Parathyroid adenoma (tissue), 2 donors: ENCODE results near the gene MBLAC1.

Experiments used
- H2AFZ ChIP-seq: fragments of 300-600 bp; sonication (generic); one replicate; pipeline ENCODE4 v1.7.0; 2017; ENCODE audit warnings: antibody characterized with exemption, mild to moderate bottlenecking
- H3K27ac ChIP-seq: fragments of 300-600 bp; sonication (generic); one replicate; pipeline ENCODE4 v1.7.0; 2017
- H3K27me3 ChIP-seq: fragments of 300-600 bp; sonication (generic); one replicate; pipeline ENCODE4 v1.7.0; 2017; ENCODE audit warnings: low read length; ENCODE audit not compliant: control insufficient read depth, insufficient read depth
- H3K36me3 ChIP-seq: fragments of 300-600 bp; sonication (generic); one replicate; pipeline ENCODE4 v1.7.0; 2017; ENCODE audit warnings: low read length; ENCODE audit not compliant: control insufficient read depth, insufficient read depth
- H3K4me1 ChIP-seq: fragments of 300-600 bp; sonication (generic); one replicate; pipeline ENCODE4 v1.7.0; 2017; ENCODE audit warnings: control low read depth
- H3K4me2 ChIP-seq: fragments of 300-600 bp; sonication (generic); one replicate; pipeline ENCODE4 v1.7.0; 2017; ENCODE audit warnings: low read length
- H3K4me3 ChIP-seq: fragments of 300-600 bp; sonication (generic); one replicate; pipeline ENCODE4 v1.7.0; 2017; ENCODE audit warnings: low read depth, low read length
- H3K79me2 ChIP-seq: fragments of 300-600 bp; sonication (generic); one replicate; pipeline ENCODE4 v1.7.0; 2017; ENCODE audit warnings: control low read depth
- H3K9ac ChIP-seq: fragments of 300-600 bp; sonication (generic); one replicate; pipeline ENCODE4 v1.7.0; 2017; ENCODE audit warnings: mild to moderate bottlenecking
- H3K9me3 ChIP-seq: fragments of 300-600 bp; sonication (generic); one replicate; pipeline ENCODE4 v1.7.0; 2017; ENCODE audit warnings: low read length; ENCODE audit not compliant: control insufficient read depth
- TF ChIP-seq, protein P1 (sequence below): fragments of 300-600 bp; sonication (generic); IDR thresholded peaks from one replicate; pipeline ENCODE4 v1.7.0; 2017; ENCODE audit warnings: antibody characterized with exemption, mild to moderate bottlenecking
- donor health status: primary hyperparathyroidism.

Gene MBLAC1

GRCh38 chr7:100156331-100157068, 29.7 kb downstream of the MBLAC1 start:
- H3K27ac ChIP-seq, result peak overlapping the region; percentile 91
- H3K9ac ChIP-seq, result no peak overlapping the region
- peak overlapping the region; percentile 75 for H3K4me2 ChIP-seq
- no peaks in the 10 kb centered on the region for H3K79me2 ChIP-seq
- no peaks in the 10 kb centered on the region for H3K36me3 ChIP-seq
- peak overlapping the region; percentile 87 for H3K4me3 ChIP-seq
- H3K4me1 ChIP-seq, result peaks cover 7% of the 10 kb centered on the region
- H2AFZ ChIP-seq, result no peak overlapping the region
- H3K9me3 ChIP-seq, result no peaks in the 10 kb centered on the region
- H3K27me3 ChIP-seq, result no peaks in the 10 kb centered on the region
- TF ChIP-seq, protein P1, sequence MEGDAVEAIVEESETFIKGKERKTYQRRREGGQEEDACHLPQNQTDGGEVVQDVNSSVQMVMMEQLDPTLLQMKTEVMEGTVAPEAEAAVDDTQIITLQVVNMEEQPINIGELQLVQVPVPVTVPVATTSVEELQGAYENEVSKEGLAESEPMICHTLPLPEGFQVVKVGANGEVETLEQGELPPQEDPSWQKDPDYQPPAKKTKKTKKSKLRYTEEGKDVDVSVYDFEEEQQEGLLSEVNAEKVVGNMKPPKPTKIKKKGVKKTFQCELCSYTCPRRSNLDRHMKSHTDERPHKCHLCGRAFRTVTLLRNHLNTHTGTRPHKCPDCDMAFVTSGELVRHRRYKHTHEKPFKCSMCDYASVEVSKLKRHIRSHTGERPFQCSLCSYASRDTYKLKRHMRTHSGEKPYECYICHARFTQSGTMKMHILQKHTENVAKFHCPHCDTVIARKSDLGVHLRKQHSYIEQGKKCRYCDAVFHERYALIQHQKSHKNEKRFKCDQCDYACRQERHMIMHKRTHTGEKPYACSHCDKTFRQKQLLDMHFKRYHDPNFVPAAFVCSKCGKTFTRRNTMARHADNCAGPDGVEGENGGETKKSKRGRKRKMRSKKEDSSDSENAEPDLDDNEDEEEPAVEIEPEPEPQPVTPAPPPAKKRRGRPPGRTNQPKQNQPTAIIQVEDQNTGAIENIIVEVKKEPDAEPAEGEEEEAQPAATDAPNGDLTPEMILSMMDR, result no peak

DNA sequence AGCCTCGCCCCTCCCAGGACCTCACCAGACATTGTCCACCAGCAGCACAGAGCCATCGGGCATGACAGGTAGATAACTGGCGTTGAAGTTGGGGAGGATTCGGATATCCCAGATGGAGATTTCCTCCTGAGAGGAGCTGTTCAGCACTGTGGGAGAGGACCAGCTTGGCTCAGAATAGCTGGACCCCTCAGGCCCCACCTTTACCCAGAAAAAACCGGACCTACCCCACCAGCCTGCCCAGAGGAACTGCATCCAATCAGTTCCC, 30.2 kb downstream of the MBLAC1 start:
- H3K9me3 ChIP-seq, result no peaks in the 10 kb centered on the region
- H3K4me1 ChIP-seq, result peaks cover 7% of the 10 kb centered on the region
- no peaks in the 10 kb centered on the region for H3K36me3 ChIP-seq
- peak overlapping the region; percentile 75 for H3K4me2 ChIP-seq
- H3K27ac ChIP-seq, result peak overlapping the region; percentile 91
- no peaks in the 10 kb centered on the region for H3K79me2 ChIP-seq
- H3K9ac ChIP-seq, result no peak overlapping the region
- TF ChIP-seq, protein P1, result no peak
- H3K27me3 ChIP-seq, result no peaks in the 10 kb centered on the region
- H2AFZ ChIP-seq, result no peak overlapping the region
- peak overlapping the region; percentile 87 for H3K4me3 ChIP-seq

- H3K4me3 ChIP-seq, result peak overlapping the region; percentile 87
- TF ChIP-seq, protein P1, result peak; percentile 35
- peak overlapping the region; percentile 96 for H2AFZ ChIP-seq
- H3K27me3 ChIP-seq, result no peaks in the 10 kb centered on the region
- peak overlapping the region; percentile 80 for H3K9ac ChIP-seq
- peak overlapping the region; percentile 75 for H3K4me2 ChIP-seq
- no peaks in the 10 kb centered on the region for H3K36me3 ChIP-seq
- H3K79me2 ChIP-seq, result no peaks in the 10 kb centered on the region
- peaks cover 7% of the 10 kb centered on the region for H3K4me1 ChIP-seq
- H3K9me3 ChIP-seq, result no peaks in the 10 kb centered on the region
- H3K27ac ChIP-seq, result peak overlapping the region; percentile 91
Measured at GRCh38 chr7:100157334-100158228, 30.8 kb downstream of the MBLAC1 start.

DNA sequence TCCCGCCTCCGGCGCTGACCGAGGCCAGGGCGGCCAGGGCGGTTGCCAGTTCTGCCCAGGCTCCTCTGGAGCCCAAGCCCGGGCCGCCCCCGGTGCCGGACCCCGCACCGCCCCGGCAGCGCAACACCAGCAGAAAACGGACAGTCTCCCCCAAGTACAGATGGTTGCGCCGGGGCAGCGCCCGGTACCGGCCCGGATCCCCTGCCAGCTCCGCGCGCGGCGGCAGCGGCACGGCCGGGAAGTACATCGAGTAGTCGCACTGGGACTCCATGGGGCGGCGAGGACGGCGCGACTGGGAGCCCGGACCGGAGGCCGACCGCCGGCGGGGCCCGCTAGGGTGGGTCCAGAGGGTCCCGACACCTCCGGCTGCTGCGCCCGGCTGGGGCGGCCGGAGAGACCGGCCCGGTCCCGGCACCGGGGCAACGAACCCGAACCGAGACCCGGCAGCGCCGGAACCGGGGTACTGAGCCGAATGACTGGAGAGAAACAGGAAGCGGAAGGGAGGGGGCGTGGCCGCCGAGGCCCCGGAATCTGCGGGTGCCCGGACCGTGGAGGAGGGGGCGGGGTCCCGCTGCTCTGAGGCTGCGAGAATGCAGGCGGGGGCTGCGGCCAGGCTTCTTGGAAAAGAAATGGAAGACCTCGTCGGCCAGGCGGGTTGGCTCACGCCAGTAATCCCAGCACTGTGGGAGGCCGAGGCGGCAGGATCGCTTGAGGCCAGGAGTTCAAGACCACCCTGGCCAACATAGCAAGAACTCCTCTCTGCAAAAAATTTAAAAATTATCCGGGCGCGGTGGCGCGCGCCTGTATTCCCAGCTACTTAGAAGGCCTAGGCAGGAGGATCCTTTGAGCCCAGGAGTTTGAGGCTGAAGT, 31.7 kb downstream of the MBLAC1 start, which contains the start of gene TRAPPC14:
Gene TRAPPC14, minus strand, starts transcription at position 495 of the 870 bp plus-strand sequence. Its CDS starts 224 bp downstream, at position 271.
- no peaks in the 10 kb centered on the region for H3K27me3 ChIP-seq
- H3K79me2 ChIP-seq, result no peaks in the 10 kb centered on the region
- H2AFZ ChIP-seq, result peak within 1 kb of the TSS; percentile 96
- H3K4me1 ChIP-seq, result peaks cover 7% of the 10 kb centered on the region
- peak within 1 kb of the TSS; percentile 75 for H3K4me2 ChIP-seq
- peak within 1 kb of the TSS; percentile 91 for H3K27ac ChIP-seq
- TF ChIP-seq, protein P1, result no peak
- no peaks in the 10 kb centered on the region for H3K9me3 ChIP-seq
- no peaks in the 10 kb centered on the region for H3K36me3 ChIP-seq
- H3K4me3 ChIP-seq, result peak within 1 kb of the TSS; percentile 87
- H3K9ac ChIP-seq, result peak within 1 kb of the TSS; percentile 80
